ENCODE results near the gene IGFALS.

The IGFALS gene

GRCh38 chr16:1757714-1758461 lies 35.6 kb downstream of the IGFALS start:
- DNase-seq (ENCODE audit: low read depth, low spot score), result no peak
- H3K4me3 ChIP-seq (ENCODE audit: low read length), result no peak overlapping the region

GRCh38 chr16:1754204-1754603 lies 39.3 kb downstream of the IGFALS start:
- DNase-seq (ENCODE audit: low read depth, low spot score), result no peak
- H3K4me3 ChIP-seq (ENCODE audit: low read length), result no peak overlapping the region

GRCh38 chr16:1752853-1753252 lies 40.7 kb downstream of the IGFALS start:
- DNase-seq (ENCODE audit: low read depth, low spot score), result no peak
- H3K4me3 ChIP-seq (ENCODE audit: low read length), result no peak overlapping the region

GRCh38 chr16:1751946-1752345 lies 41.6 kb downstream of the IGFALS start:
- H3K4me3 ChIP-seq (ENCODE audit: low read length), result no peak overlapping the region
- DNase-seq (ENCODE audit: low read depth, low spot score), result no peak

GRCh38 chr16:1749152-1750117 lies 44.1 kb downstream of the IGFALS start:
- DNase-seq (ENCODE audit: low read depth, low spot score), result no peak
- no peak overlapping the region for H3K4me3 ChIP-seq (ENCODE audit: low read length)

- H3K4me3 ChIP-seq (ENCODE audit: low read length), result no peak overlapping the region
- no peak for DNase-seq (ENCODE audit: low read depth, low spot score)
These were observed 45.6 kb downstream of the IGFALS start for GRCh38 chr16:1747934-1748333.

- H3K4me3 ChIP-seq (ENCODE audit: low read length), result no peak overlapping the region
These were observed 46.8 kb downstream of the IGFALS start for GRCh38 chr16:1746693-1747195.

GRCh38 chr16:1745900-1746692 lies 47.4 kb downstream of the IGFALS start:
- H3K4me3 ChIP-seq (ENCODE audit: low read length), result no peak overlapping the region
- no peak for DNase-seq (ENCODE audit: low read depth, low spot score)

More at GRCh38 chr16:1746693-1747195, 46.8 kb downstream of the IGFALS start:
- DNase-seq (ENCODE audit: low read depth, low spot score), result no peak

GRCh38 chr16:1745181-1745899 lies 48.2 kb downstream of the IGFALS start:
- no peak for DNase-seq (ENCODE audit: low read depth, low spot score)
- H3K4me3 ChIP-seq (ENCODE audit: low read length), result no peak overlapping the region

GRCh38 chr16:1744338-1744840 lies 49.1 kb downstream of the IGFALS start:
- no peak overlapping the region for H3K4me3 ChIP-seq (ENCODE audit: low read length)
- DNase-seq (ENCODE audit: low read depth, low spot score), result no peak

- H3K4me3 ChIP-seq (ENCODE audit: low read length), result no peak overlapping the region
- no peak for DNase-seq (ENCODE audit: low read depth, low spot score)
These were observed 49.8 kb downstream of the IGFALS start for GRCh38 chr16:1743376-1744337.

GRCh38 chr16:1741553-1742165 lies 51.8 kb downstream of the IGFALS start:
- H3K4me3 ChIP-seq (ENCODE audit: low read length), result no peak overlapping the region

GRCh38 chr16:1740781-1741490 lies 52.6 kb downstream of the IGFALS start:
- no peak for DNase-seq (ENCODE audit: low read depth, low spot score)
- no peak overlapping the region for H3K4me3 ChIP-seq (ENCODE audit: low read length)

More at GRCh38 chr16:1741553-1742165, 51.8 kb downstream of the IGFALS start:
- DNase-seq (ENCODE audit: low read depth, low spot score), result no peak

Data from Jurkat, Clone E6-1 (cell line).